COLO668 (cell line): ENCODE data around the gene MAP2K6.
"Not testable (repeated sequence)": the region's sequence is repeated elsewhere in the genome, so short reads cannot be mapped to it uniquely, and the experiment has no call there.

ENCODE experiments used
- DNase-seq: peaks from one replicate; lab custom pipeline; 2025; ENCODE audit not compliant: unreplicated experiment; lab: John Stamatoyannopoulos, UW

The MAP2K6 gene

DNA sequence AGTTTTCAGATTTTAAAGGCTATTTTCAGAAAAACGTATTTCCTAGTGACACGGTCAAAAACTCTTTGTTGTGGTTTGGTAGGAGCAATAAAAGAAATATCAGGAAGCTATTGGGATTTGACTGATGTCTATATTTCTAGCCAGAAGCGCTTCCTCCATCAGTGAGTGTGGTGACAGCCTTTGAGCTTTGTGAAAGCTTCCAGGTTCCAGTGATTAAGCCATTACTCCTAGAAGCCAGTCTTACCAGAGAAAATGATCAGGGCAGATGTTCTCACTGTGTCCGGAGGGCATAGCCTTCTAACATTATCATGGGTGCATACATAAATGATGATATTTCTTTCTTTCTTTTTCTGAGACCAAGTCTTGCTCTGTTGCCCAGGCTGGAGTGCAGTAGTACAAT lies 39.6 kb downstream of the MAP2K6 start:
- no peak for DNase-seq

DNA sequence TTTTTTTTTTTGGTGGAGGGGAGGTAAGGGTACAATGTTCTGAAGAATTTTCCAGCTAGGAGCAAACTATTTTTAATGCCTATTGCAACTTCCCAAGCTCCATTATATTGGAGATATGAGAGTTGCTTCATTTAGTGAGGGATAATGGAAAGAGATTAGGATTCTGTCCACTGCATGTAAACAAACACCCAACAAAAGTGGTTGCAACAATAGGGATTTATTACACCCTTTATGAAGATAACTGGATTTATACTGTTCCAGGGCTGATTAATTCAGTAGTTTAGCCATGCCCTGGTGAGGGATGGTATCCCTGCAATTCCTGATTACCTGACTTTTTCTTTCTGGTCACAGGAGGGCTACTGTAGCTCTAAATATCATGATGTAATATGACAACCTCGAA lies 40.5 kb downstream of the MAP2K6 start:
- DNase-seq, result no peak

DNA sequence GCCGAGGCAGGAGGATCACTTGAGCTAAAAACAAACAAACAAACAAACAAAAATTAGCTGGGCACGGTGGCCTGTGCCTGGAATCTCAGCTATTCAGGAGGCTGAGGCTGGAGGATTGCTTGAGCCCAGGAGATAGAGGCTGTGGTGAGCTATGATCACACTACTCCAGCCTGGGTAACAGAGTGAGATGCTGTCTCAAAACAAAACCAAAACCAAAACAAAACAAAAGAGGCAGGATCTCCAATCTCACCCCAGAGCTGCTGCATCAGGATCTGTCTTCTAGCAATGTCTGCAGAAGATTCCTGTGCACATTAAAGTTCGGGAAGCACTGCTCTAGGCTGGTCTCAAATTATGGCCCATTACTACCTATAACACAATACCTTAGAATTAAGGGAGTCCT lies 43.1 kb downstream of the MAP2K6 start:
- no peak for DNase-seq

DNA sequence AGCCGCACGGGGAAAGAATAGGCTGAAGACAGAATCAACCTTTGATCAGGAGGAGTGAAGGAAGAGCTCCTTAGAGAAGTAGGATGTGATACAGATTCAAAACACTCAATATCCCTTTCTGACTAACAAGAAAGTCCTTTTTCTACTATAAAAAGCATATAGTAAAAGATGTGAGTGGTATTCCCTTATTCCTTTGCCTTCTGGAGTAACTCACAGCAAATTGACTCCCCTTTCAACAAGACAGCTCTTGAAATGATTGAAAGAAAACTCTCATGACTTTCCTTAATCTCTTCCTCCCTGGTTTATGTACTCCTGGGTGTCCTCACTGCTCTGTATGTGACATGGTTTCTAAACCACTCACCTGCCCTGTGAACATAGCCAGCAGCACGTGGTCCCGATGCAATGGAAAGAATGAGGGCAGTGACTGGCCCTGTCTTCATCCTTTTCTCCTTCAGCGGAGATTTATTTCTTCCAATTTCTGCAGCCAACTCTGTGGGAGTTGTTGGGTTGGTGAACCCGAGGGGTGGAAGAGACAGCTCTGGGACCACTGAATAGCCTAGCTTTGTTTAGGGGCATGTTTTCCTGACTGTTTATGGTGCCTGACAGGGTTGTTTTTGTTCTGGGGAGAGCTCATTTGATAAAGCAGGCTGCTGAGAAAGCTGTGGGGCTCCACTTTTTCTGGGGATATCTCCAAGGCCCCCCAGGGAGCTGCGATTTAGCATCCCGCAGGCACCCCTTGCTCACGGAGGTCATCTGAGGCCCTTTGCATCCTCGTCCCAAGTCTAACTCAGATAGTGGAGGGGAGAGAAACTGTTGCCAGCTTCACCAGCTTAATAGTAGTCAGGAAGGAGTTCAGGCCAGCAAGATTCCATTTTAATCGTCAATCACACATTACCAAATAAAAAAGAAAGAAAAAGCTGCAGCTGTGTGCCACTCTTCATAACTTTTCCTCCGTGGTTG lies 46.7 kb downstream of the MAP2K6 start:
- no peak for DNase-seq

DNA sequence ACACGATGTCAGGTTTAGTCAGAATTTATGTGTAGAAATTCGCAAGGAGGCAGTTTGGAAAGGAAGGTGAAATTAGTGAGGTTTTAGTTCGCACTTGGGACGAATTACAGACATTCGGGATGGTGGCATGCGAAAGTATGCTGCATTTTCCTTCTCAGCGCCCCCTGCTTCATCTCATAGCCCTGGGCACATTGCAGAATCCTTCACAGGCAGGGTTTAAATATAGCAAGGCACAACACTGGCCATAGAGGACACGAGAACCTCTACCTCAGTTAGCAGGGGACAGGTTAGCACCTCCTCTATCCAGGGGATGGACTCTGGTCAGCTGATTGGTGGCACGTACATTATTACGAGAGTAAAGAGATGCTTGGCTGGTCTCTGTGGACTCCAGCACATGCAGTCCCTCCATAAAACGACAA lies 47.5 kb downstream of the MAP2K6 start:
- DNase-seq, result no peak

DNA sequence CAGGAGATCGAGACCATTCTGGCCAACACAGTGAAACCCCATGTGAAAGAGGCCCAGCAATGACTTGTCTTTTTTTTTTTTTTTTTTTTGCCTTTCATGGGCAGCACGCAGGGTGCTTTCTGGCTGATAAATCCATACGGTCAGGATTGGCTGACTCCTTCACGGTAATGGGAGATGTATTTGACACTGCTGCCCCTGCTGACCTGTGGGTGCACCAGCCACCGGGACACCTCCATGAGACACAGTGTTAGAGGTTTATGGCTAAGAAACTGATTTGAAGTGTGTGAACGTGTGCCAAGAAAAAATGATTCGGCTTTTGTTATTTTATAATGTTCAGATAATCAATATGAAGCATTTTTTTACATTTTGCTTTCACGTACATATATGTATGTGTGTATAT lies 48.4 kb downstream of the MAP2K6 start:
- DNase-seq, result no peak

DNA sequence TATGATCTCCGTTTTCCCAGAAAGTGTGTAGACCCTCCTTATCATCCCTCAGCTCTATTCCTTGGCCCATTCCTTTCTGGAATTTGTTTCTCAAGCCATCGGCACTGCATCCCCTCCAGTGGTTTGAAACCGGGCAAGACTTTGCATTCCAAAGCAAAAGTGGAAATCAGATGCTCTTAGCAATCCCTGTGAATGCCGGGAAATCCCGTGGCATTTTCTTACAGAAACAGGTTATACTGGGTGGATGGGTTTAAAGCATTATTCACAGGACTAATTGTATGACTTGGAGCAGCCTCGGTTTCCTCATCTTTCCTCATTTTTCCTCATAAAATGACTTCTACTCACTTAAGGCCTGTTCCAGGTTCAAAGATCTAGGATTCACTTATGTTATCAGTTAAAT lies 52.0 kb downstream of the MAP2K6 start:
- DNase-seq, result no peak

DNA sequence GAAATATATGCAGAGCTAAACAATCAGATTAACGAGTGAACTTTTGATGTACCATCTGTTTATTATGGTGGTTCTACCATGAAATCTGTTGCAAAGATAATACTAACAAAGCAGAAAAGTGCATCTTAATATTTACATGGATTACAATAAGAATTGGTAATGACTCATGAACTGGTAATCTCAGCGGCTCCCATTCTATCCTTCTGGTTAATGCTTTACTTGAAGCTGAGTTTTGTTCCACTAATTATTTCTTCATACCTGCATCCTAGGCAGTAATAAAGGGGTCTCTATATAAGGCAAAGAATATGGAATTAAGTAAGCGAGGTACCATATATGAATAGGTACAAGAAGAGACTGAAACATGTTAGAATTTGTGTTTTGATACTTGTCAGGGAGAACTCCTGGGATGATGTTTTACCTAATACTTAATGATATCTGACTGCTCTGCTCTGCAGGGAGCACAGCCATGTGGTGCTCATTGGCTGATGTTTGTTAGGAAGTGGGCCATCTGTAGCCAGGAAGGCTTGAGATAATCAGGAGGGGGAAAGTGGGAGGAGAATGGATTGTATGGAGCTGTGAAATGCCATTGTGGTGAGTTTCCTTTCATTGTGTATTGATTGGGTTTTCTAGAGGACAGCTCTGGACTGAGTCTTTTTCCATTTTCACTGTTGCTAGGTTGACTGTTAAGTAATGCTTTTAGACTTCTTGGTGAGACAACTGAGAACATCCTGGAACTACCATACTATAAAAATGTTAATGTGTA lies 52.6 kb downstream of the MAP2K6 start:
- DNase-seq, result no peak

DNA sequence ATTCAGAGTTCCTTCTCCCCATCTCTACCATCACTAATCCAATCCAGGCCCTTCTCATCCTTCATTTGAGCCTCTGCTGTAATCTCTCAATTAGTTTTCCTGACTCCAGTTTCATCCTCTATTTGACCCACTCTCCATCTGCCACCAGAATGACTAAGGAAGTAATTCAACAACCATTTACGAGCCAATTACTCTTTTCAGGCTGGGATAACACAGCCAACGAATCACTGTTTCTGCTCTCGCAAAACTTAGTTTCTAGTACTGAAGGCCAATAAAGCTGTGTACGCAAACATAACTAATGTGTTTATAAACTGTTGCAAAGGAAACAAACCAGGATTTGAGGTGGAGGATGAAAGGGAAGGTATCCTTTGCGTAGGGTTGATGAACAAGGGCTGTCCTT lies 53.7 kb downstream of the MAP2K6 start:
- DNase-seq, result no peak

DNA sequence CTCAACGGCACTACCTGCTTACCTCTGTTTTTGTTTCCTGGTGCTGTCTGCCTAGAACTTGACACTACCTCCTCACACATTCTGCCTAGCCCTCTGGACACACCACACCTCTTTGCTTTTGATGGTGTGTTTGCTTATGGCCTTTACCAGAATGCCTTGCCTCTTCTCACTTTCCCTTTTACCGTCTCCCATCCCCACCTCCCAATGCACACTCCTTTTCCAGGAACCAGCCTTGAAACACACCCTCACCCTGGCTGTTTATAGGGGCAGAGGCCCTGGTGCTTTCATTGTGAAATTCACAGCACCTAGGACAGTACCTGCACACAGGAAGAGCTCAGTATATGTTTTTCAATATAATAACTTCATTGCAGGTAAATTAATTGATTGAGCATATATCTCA lies 56.2 kb downstream of the MAP2K6 start:
- DNase-seq, result no peak

DNA sequence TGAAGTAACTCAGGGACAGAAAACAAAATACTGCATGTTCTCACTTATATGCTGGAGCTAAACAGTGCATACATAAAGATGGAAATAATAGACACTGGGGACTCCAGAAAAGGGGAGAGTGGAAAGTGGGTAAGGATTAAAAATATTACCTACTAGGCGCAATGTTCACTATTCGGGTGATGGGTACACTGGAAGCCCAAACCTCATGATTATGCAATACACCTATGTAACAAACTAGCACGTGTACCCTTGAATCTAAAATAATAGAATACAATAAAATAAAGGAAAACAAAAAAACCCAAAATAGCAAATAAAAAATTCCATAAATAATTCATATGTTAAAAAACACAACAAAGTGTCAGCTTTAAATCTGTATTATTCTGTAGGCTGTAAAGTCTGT lies 56.9 kb downstream of the MAP2K6 start:
- DNase-seq, result no peak

DNA sequence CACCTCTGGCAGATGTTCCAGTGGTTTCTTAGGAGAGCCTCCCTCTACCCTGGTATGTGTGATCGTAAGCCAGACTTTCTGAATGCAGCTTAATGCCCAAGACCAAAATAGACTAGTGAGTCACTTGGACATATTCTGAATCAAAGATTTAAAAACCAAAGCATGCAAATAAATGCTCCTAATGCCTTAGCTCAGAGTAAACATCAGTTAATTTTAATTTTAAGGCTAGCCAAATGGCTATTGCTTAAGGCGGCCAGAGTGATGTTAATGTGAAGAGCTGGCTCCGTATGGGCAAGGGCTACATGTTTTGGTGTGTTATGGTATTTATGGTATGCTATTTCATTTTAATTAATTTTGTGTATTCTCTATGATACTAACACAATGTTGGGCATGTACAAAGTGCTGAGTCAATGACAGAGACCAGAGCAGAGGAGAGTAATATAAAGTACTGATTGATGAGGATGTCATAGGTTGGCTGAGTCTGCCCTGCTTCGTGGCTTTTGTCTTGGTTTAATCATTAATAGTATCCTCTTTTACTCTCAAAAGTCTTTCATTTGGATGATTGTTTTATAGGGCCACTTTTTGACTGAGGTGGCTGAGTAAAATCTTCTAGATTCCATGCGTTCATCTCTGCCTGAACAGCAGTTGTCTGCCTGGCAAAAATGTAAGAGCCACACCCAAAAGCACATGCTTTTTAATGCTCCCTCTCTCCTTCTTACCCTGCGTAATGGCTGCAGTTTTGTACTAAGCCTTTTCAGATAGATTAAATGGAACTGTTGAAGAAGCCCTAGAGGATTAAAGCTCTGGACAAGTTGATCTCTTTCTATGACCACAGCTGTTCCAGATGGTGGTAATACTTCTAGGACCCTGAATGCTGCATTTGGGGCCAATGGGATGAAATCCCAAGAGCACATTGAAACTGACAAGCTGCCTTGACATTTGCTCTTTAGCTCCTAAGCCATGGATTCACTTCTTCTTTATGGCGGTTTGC lies 59.6 kb downstream of the MAP2K6 start:
- DNase-seq, result no peak

DNA sequence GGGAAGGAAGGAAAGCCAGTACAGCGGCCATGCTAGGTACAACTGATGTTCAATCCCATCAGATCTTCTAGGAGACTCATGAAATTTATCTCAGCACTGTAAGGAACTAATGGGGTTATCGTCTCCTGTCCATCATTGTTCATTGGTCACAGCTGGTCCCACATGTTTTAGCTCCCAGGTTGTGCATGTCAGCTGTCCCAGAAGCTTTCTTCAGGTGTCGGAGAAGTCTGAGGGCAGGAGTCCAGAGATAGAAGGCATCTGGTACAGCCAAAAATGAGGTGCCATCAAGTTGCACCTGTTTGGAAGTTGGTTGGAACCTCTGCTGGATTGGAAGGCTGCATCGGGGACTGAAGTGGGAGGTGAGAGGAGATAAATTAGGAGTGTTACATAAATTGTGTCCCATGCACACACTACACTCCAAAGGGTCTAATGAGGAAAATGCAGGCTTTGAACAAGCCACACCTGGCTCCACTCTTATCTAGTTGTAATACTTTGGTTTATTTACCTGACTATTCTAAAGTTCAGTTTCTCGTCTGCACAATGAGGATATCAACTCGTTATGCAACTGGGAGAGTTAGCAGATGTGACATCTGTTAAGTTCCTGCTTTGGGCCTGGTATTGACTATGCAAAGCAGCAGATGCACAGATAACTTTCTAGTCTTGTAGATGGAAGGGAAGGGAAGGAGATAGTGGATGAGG lies 62.9 kb downstream of the MAP2K6 start:
- no peak for DNase-seq

DNA sequence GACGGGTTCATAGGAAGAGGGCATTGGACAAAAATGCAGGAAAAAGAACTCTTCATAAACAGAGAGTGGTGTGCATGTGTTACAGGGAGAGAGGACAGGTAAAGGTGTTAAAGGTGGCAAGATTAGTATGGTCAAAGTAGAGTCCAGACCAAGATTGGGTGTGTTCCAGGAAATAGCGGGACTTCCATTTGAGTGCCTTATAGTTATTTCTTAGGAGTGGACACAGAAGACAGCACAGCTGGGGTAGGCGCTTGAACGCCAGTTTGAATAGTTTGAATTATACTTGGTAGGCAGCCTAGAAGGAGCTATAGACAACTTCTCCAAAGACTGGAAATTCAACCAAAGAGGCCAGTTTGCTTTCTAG lies 63.4 kb downstream of the MAP2K6 start:
- no peak for DNase-seq

DNA sequence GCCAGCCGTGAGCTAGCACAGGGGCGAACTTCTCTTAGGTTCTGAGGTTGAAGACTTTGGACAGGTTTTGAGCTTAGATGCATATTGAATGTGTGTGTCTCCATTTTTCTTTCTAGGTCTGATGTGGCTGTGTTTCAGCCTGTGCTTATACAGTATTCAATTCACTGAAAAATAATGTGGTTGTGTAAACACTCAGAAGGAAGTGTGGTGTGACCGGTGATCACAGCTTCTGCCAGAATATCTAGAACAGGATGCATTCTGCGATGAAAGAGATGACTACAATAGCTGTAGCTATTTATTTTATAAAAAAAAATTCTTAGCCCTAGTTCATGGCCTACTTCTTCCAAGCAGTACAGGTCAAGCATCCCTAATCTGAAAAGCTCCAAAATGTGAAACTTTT lies 64.4 kb downstream of the MAP2K6 start:
- no peak for DNase-seq

DNA sequence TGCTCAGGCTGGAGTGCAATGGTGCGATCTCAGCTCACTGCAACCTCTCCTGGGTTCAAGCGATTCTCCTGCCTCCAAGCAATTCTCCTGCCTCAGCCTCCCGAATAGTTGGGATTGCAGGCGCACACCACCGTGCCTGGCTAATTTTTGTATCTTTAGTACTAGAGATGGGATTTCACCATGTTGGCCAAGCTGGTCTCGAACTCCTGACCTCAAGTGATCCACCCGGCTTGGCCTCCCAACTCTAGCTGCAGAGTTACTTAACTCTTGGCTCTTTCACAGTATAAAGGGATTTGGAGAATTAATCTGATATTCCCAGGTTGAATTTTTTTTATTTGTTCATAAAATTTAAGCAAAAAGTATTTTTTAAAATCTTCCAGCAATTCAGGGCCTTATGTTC lies 65.3 kb downstream of the MAP2K6 start:
- DNase-seq, result not testable (repeated sequence)

DNA sequence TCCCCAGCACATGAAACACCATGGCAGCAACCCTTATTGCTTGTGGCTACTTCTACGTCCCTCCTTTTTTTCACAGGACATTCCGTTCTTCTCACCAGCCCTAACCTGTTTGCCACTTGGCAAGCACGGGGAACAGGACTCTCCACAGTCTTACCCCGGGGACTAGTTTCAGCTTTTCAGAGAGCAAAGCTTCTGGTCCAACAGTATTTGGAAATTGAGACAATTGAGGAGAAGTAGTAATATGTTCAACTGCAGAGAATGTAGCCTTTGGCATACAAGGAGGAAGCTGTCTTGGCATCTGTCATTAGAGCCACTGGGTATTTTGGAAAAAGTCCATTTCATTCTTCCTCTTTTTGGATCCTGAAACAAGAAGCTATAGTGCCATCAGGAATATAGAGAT lies 65.7 kb downstream of the MAP2K6 start:
- no peak for DNase-seq

DNA sequence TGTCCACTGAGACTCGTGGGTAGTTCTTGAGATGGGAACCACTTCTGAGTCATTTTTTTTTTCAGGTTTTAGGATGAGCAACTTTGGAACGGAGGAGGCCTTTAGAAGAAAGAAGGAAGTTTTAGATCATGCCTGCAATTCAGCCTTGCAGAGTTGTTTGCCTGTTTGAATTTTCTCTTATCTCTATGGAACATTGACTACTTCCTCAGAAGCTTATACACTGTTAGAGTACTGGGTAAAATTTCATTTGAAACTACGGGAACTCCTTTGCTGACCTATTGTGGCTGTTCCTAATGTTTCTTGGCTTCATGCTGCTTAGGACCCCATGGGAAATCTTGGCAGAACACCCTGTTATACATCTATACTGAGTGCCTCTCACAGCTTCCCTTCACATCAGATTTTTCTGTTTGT lies 70.8 kb downstream of the MAP2K6 start:
- no peak for DNase-seq

DNA sequence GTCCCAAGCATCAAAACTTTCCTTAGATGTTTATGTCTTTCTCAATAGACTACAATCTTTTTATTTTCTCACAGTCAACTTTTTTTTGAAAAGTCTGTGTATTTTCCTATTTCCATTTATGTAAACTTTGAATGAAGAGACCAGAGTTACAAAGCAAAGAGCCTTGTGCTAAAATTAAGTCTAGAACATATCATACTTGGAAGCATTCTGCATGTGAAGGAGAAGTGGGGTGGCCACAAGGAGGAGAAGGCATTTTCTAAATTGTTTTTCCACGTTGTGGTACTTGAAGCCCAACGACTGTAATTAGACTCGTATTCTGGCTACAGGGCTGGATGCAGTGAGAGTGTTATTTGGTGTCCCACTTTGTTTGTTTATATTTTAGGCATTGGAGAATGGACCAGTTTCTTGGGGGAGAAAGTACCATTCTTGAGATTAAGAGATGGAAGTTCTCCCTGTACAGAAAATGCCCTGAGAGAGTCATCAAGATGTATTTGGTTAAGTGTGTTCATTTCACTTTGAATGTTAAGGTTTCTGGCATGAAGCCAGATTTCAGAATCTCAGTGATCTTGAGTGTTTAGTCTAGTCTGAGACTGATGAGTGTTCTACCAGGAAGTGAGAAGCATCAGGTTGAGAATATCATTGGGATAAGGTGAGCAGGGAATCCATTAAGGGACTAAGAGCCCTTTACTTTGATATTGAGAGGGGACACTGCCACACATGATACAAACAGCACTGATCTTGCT lies 71.6 kb downstream of the MAP2K6 start:
- DNase-seq, result no peak
